ENCODE data around the gene MTMR1. TPM values are rescaled to one million over a fixed set of nuclear protein-coding genes. Genes with fewer than 3 reads are reported as not detected.

Gene MTMR1
- total RNA-seq, 2 donors from 2014 or later = 16.5 to 18.5 TPM

GRCh38 chrX:150806827-150807226, 113.6 kb downstream of the MTMR1 start:
- Mint-ChIP-seq H3K4me3 (no peak overlapping the region), H3K36me3 (ENCODE audit: low read depth) (peaks cover 60% of the 10 kb centered on the region), H3K4me1 (no peaks in the 10 kb centered on the region), H3K27me3 (ENCODE audit: insufficient read depth) (no peaks in the 10 kb centered on the region), H3K27ac (no peak overlapping the region), H3K9me3 (peaks cover 2% of the 10 kb centered on the region)
- no peak overlapping the region for H3K9ac ChIP-seq (ENCODE audit: extremely low read depth, low read length, poor library complexity, severe bottlenecking)
- no peak for DNase-seq
- H3K4me1 ChIP-seq (ENCODE audit: control insufficient read depth, insufficient read depth, low read length) = no peaks in the 10 kb centered on the region
- no peak for TF ChIP-seq CTCF (conservative IDR thresholded peaks at IDR 0.05)
- H3K36me3 ChIP-seq (ENCODE audit: control insufficient read depth, insufficient read depth, low read length) = no peaks in the 10 kb centered on the region
- 100% methylated on average over 1 of the region's 1 CpG; no CpG with 5 or more reads in 1 of the 2 experiments for WGBS, 2 experiments (ENCODE audit: insufficient coverage in 1 of 2, insufficient read length in 1 of 2)
- no peak overlapping the region for H3K27ac ChIP-seq (ENCODE audit: low read depth, low read length)
- H3K9me3 ChIP-seq (ENCODE audit: control insufficient read depth, low read length) = no peaks in the 10 kb centered on the region
- H3K4me3 ChIP-seq (ENCODE audit: low read length) = no peak overlapping the region
- no peaks in the 10 kb centered on the region for H3K27me3 ChIP-seq (ENCODE audit: control insufficient read depth, insufficient read depth, low read length, poor library complexity, severe bottlenecking)

- no peaks in the 10 kb centered on the region for H3K9me3 ChIP-seq (ENCODE audit: control insufficient read depth, low read length)
- H3K36me3 ChIP-seq (ENCODE audit: control insufficient read depth, insufficient read depth, low read length) = no peaks in the 10 kb centered on the region
- no peak overlapping the region for H3K9ac ChIP-seq (ENCODE audit: extremely low read depth, low read length, poor library complexity, severe bottlenecking)
- no peaks in the 10 kb centered on the region for H3K4me1 ChIP-seq (ENCODE audit: control insufficient read depth, insufficient read depth, low read length)
- no peak overlapping the region for H3K4me3 ChIP-seq (ENCODE audit: low read length)
- H3K27me3 ChIP-seq (ENCODE audit: control insufficient read depth, insufficient read depth, low read length, poor library complexity, severe bottlenecking) = no peaks in the 10 kb centered on the region
- Mint-ChIP-seq H3K36me3 (ENCODE audit: low read depth) (peaks cover 54% of the 10 kb centered on the region), H3K27me3 (ENCODE audit: insufficient read depth) (no peaks in the 10 kb centered on the region), H3K4me1 (no peaks in the 10 kb centered on the region), H3K9me3 (no peaks in the 10 kb centered on the region), H3K4me3 (no peak overlapping the region), H3K27ac (no peak overlapping the region)
- no peak overlapping the region for H3K27ac ChIP-seq (ENCODE audit: low read depth, low read length)
- no peak for DNase-seq
- 93 to 100% methylated on average over 1 to 2 of the region's 5 CpGs for WGBS, 2 experiments (ENCODE audit: insufficient coverage in 1 of 2, insufficient read length in 1 of 2)
- TF ChIP-seq CTCF (conservative IDR thresholded peaks at IDR 0.05) = no peak
Measured at GRCh38 chrX:150813922-150814321, 120.7 kb downstream of the MTMR1 start.

Other genes starting within 250 kb of the MTMR1 start
- gene MTM1, start 124.8 kb upstream of the MTMR1 start, total RNA-seq = 1 to 10 TPM; 5.9 to 9.8 TPM
- 10 to 100 TPM; 11.3 to 18.7 TPM for gene CD99L2, start 205.3 kb downstream of the MTMR1 start, total RNA-seq

Measured in endodermal cell (in vitro differentiated cells).